Measurements from ENCODE around the gene SPHK2.

Gene SPHK2

DNA sequence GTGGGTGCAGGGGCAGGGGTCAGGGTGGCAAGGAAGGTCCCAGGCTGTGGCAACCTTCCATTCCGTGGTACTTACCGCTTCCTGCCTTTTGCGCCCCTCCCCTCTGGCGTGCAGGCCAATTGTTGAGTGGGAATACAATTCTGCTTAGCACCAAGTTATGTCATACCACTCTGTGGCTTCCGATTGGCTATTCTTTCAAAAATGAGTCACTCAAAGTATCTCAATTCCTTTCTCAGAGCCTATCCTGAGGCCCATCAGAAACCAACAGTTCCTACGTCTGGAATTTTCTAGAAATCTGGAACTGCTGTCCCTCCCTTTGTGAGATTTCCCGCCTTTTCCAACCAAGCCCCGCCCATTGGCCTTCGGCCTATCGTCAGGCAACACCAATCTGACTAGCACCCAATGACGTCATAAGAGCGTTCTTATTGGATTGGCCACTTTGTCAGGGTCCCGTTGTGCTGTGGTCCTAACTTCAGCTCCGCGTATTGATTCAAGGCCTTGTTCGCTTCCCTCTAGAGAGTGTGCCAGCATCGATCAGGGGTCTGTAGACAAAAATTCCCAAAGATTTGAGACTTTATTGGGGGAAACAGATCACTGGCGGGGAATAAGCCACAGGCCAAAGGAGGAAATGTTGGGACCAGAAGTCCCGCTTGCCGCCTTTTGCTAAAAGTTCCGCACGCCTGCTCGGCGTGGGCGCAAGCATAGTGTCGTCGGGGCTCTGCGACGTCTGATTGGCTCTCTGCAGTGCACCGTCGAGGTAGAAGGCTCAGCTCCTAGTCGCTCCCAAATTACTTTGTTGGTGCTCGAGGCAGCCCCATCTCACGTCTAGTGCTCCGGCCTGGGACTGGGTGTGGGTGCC is 41.8 kb downstream of the SPHK2 start:
- peak; percentile 91 for DNase-seq (ENCODE audit: low spot score)
- no peaks in the 10 kb centered on the region for H3K9me3 ChIP-seq (ENCODE audit: severe bottlenecking)
- H3K36me3 ChIP-seq (ENCODE audit: low read depth), result no peaks in the 10 kb centered on the region
- H3K27me3 ChIP-seq (ENCODE audit: insufficient read depth, poor library complexity, severe bottlenecking), result no peaks in the 10 kb centered on the region
- ATAC-seq (ENCODE audit: low read depth), result peak; percentile 88
- H3K27ac ChIP-seq (ENCODE audit: poor library complexity, severe bottlenecking), result peak overlapping the region; percentile 46
- no peak overlapping the region for H3K4me3 ChIP-seq (ENCODE audit: severe bottlenecking)
- peaks cover 10% of the 10 kb centered on the region for H3K4me1 ChIP-seq (ENCODE audit: insufficient read depth, poor library complexity, severe bottlenecking)
- TF ChIP-seq, protein P1, sequence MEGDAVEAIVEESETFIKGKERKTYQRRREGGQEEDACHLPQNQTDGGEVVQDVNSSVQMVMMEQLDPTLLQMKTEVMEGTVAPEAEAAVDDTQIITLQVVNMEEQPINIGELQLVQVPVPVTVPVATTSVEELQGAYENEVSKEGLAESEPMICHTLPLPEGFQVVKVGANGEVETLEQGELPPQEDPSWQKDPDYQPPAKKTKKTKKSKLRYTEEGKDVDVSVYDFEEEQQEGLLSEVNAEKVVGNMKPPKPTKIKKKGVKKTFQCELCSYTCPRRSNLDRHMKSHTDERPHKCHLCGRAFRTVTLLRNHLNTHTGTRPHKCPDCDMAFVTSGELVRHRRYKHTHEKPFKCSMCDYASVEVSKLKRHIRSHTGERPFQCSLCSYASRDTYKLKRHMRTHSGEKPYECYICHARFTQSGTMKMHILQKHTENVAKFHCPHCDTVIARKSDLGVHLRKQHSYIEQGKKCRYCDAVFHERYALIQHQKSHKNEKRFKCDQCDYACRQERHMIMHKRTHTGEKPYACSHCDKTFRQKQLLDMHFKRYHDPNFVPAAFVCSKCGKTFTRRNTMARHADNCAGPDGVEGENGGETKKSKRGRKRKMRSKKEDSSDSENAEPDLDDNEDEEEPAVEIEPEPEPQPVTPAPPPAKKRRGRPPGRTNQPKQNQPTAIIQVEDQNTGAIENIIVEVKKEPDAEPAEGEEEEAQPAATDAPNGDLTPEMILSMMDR (IDR thresholded peaks at IDR 0.05; ENCODE audit: poor library complexity, severe bottlenecking), result no peak

DNA sequence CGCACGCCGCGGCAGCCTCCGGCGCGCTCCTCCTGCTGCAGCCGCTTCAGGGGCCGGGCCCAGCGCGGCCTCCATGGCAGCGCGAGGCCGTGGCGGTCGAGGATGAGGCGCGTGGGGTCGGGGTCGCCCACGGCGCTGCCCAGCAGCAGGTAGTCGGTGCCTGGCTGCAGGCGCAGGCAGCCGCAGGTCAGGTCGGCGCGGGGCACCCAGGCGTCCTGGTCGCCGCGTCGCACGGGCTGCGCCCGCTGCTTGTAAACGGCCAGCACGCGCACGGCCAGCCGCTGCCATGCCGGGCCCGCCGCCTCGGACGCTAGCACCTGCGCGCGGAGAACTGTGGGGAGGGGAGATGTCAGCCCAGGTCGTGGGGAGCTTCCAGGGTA is 42.4 kb downstream of the SPHK2 start:
- no peak overlapping the region for H3K4me3 ChIP-seq (ENCODE audit: severe bottlenecking)
- no peak for DNase-seq (ENCODE audit: low spot score)
- H3K9me3 ChIP-seq (ENCODE audit: severe bottlenecking), result no peaks in the 10 kb centered on the region
- no peaks in the 10 kb centered on the region for H3K36me3 ChIP-seq (ENCODE audit: low read depth)
- no peaks in the 10 kb centered on the region for H3K27me3 ChIP-seq (ENCODE audit: insufficient read depth, poor library complexity, severe bottlenecking)
- no peak overlapping the region for H3K27ac ChIP-seq (ENCODE audit: poor library complexity, severe bottlenecking)
- H3K4me1 ChIP-seq (ENCODE audit: insufficient read depth, poor library complexity, severe bottlenecking), result peaks cover 10% of the 10 kb centered on the region
- no peak for ATAC-seq (ENCODE audit: low read depth)
- TF ChIP-seq, protein P1 (IDR thresholded peaks at IDR 0.05; ENCODE audit: poor library complexity, severe bottlenecking), result no peak

DNA sequence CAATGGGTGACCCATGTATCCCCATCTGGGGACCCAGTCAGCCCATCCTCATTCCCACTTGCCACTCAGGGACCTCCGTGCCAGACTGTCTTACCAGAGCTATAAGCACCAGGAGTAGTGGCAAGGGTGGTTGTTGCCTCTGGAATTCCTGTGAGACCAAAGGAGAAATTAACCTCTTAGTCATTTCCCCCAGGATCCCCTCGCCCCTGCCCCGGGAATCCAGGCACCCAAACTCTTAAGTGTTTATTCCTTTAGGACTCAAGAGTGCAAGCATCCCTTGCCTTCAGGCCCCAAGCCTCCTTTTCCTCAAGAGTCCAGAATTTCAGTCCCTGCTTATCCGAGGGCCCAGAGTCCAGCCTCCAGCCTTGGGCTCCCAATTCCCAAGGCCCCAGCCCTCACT is 44.4 kb downstream of the SPHK2 start:
- TF ChIP-seq, protein P1 (IDR thresholded peaks at IDR 0.05; ENCODE audit: poor library complexity, severe bottlenecking), result no peak
- Histone ChIP-seq H3K4me3 (ENCODE audit: severe bottlenecking) (no peak overlapping the region), H3K27me3 (ENCODE audit: insufficient read depth, poor library complexity, severe bottlenecking) (no peaks in the 10 kb centered on the region), H3K4me1 (ENCODE audit: insufficient read depth, poor library complexity, severe bottlenecking) (peaks cover 3% of the 10 kb centered on the region), H3K36me3 (ENCODE audit: low read depth) (no peaks in the 10 kb centered on the region), H3K9me3 (ENCODE audit: severe bottlenecking) (no peaks in the 10 kb centered on the region), H3K27ac (ENCODE audit: poor library complexity, severe bottlenecking) (no peak overlapping the region)
- no peak for DNase-seq (ENCODE audit: low spot score)
- no peak for ATAC-seq (ENCODE audit: low read depth)

DNA sequence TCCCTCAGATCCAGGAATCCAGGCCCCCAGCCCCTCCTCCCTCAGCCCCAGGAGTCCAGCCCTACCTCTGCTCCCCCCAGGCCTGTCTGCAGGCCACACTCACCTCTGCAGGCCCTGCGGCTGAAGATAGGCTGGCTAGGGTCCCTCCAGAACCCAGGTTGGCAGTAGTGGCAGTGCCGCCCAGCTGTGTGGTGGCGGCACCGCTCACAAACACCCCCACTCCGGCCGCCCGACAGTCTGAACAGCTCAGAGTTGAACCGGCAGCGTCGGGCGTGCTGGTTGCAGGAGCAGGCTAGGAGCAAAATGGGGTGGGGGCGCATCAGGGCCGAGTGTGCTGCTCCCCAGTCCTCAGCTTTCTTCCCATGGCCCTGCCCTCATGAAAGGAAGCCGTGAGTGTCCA is 45.2 kb downstream of the SPHK2 start:
- Histone ChIP-seq H3K4me1 (ENCODE audit: insufficient read depth, poor library complexity, severe bottlenecking) (peaks cover 3% of the 10 kb centered on the region), H3K27ac (ENCODE audit: poor library complexity, severe bottlenecking) (no peak overlapping the region), H3K9me3 (ENCODE audit: severe bottlenecking) (no peaks in the 10 kb centered on the region), H3K4me3 (ENCODE audit: severe bottlenecking) (no peak overlapping the region), H3K36me3 (ENCODE audit: low read depth) (no peaks in the 10 kb centered on the region), H3K27me3 (ENCODE audit: insufficient read depth, poor library complexity, severe bottlenecking) (no peaks in the 10 kb centered on the region)
- TF ChIP-seq, protein P1 (IDR thresholded peaks at IDR 0.05; ENCODE audit: poor library complexity, severe bottlenecking), result no peak
- ATAC-seq (ENCODE audit: low read depth), result no peak
- DNase-seq (ENCODE audit: low spot score), result no peak

DNA sequence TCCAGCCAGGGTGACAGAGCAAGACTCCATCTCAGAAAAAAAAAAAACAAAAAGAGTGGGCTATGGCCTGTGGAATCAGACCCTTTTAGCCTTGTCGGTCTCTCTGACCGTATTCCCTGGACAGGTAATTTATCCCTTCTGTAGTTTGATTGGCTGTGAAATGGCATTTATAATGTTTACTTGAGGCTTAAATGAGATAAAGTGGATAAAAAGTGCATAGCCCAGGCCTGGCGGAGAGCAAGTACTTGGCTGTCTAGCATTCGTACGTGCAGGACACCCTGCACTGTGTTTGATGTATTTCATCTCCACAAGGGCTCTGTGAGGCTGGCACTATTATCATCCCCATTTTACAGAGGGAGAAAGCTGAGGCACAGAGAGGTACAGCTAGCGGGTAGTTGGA is 46.5 kb downstream of the SPHK2 start:
- no peak for DNase-seq (ENCODE audit: low spot score)
- H3K36me3 ChIP-seq (ENCODE audit: low read depth), result no peaks in the 10 kb centered on the region
- H3K4me1 ChIP-seq (ENCODE audit: insufficient read depth, poor library complexity, severe bottlenecking), result peaks cover 3% of the 10 kb centered on the region

More for the DNA sequence above, 46.5 kb downstream of the SPHK2 start:
- TF ChIP-seq, protein P1 (IDR thresholded peaks at IDR 0.05; ENCODE audit: poor library complexity, severe bottlenecking), result no peak
- no peak overlapping the region for H3K27ac ChIP-seq (ENCODE audit: poor library complexity, severe bottlenecking)
- H3K27me3 ChIP-seq (ENCODE audit: insufficient read depth, poor library complexity, severe bottlenecking), result no peaks in the 10 kb centered on the region
- H3K9me3 ChIP-seq (ENCODE audit: severe bottlenecking), result no peaks in the 10 kb centered on the region
- H3K4me3 ChIP-seq (ENCODE audit: severe bottlenecking), result no peak overlapping the region
- no peak for ATAC-seq (ENCODE audit: low read depth)
